GM12864 (cell line): ENCODE measurements around the gene STK32B.

Experiments used
- DNase-seq: peaks from one replicate; pipeline ENCODE4 v3.0.0-alpha.2; 2011; ENCODE audit warnings: low read depth
- H3K4me3 ChIP-seq: 2 replicates; pipeline ENCODE4 v1.5.1; 2011; ENCODE audit warnings: mild to moderate bottlenecking, low read depth, low read length, control low read depth
- CTCF ChIP-seq: IDR thresholded peaks from 2 replicates; pipeline ENCODE4 v1.5.1; 2011; ENCODE audit warnings: low read depth, mild to moderate bottlenecking, moderate library complexity, low read length, control low read depth, inconsistent platforms; ENCODE audit errors: missing control alignments

STK32B gene

DNA sequence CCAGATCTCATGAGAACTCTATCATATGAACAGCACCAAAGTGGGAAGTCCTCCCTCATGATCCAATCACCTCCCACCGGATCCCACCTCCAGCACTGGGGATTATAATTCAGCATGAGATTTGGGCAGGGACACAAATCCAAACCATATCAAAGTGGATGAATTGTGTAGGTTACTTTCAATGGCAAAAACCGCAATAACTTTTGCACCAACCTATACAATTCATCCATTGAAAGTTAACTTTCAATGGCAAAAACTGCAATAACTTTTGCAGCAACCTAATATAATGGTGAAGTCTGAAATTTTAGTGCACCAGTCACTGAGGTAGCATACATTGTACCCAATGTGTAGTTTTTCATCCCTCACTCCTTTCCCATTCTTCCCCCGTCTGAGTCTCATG, 16.6 kb downstream of the STK32B start:
- no peak for DNase-seq
- no peak overlapping the region for H3K4me3 ChIP-seq
- no peak for TF ChIP-seq CTCF

- no peak for TF ChIP-seq CTCF
- no peak overlapping the region for H3K4me3 ChIP-seq
- DNase-seq = no peak
Observed at GRCh38 chr4:5069901-5070300, 18.6 kb downstream of the STK32B start.

DNA sequence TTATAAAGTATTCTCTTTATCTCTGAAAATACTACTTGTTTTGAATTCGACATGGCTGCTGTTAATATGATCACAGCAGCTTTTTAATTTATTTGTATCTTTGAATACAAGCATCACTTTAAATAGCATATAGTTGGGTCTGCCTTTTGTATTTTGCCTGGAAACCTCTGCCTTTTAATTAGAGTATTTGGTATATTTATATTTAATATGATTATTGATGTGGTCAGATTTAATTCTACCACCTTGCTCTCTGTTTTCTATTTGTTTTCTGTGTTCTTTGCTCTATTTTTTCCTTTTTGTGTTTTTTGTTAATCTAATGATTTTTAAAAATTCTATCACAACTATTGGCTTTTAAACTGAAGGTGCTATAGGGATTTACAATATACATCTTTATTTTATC, 21.7 kb downstream of the STK32B start:
- H3K4me3 ChIP-seq = no peak overlapping the region
- DNase-seq = no peak
- no peak for TF ChIP-seq CTCF

DNA sequence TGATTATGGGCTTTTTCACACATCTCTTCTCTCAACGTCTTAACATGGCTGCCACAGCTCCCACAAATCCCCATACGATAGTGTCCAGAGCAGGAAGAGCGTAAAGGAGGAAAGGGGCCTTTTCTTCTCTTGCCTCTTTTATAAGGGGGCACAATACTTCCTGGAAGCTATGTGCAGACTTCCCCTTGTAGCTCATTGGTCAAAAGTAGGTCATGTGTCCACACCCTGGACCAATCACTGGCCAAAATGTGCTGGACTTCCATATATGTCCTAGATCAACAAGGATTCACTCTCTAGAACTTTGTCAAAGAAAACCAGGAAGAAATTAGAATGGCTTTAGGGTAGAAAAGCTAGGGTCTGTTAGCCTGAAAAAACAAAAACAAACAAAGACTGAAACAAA, 26.7 kb downstream of the STK32B start:
- no peak for DNase-seq
- no peak for TF ChIP-seq CTCF
- no peak overlapping the region for H3K4me3 ChIP-seq

- no peak for TF ChIP-seq CTCF
- no peak for DNase-seq
- H3K4me3 ChIP-seq = no peak overlapping the region
Observed at GRCh38 chr4:5079581-5079980, 28.3 kb downstream of the STK32B start.

GRCh38 chr4:5081441-5081999, 30.2 kb downstream of the STK32B start:
- no peak for DNase-seq
- TF ChIP-seq CTCF = no peak
- H3K4me3 ChIP-seq = no peak overlapping the region

DNA sequence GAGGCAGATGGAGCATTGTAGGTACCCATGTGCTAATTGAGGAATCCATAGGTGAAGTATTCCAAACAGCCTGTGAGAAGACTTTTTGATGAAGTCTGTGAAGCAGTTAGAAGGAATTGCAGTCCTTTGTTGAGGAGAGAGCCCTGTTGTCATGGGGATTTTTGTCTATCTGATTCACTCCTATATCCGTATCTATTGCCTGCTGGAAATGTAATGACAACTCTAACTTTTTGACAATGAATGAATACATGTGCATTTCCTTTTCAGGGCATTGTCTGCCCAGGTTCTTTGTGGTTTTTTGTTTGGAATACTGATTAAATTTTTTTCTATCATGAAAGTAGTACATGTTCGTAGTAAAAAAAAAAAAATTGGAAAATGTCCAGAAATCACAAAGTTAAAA, 31.1 kb downstream of the STK32B start:
- no peak overlapping the region for H3K4me3 ChIP-seq
- no peak for TF ChIP-seq CTCF
- DNase-seq = no peak
